ENCODE results near the gene ERN2.
"Not testable (repeated sequence)": the region's sequence is repeated elsewhere in the genome, so short reads cannot be mapped to it uniquely, and the experiment has no call there.

The ERN2 gene

GRCh38 chr16:23741675-23742303, 28.8 kb upstream of the ERN2 start:
- Histone ChIP-seq H3K4me3 (ENCODE audit: extremely low read depth, insufficient read depth, low read length, poor library complexity, severe bottlenecking) (no peak overlapping the region), H3K9me3 (ENCODE audit: control insufficient read depth, low read length) (no peaks in the 10 kb centered on the region), H3K27ac (ENCODE audit: low read depth, low read length, severe bottlenecking) (no peak overlapping the region), H3K4me1 (ENCODE audit: control insufficient read depth, insufficient read depth, low read length, poor library complexity, severe bottlenecking) (no peaks in the 10 kb centered on the region), H3K36me3 (ENCODE audit: control insufficient read depth, insufficient read depth, low read length) (no peaks in the 10 kb centered on the region)
- WGBS, 2 experiments (ENCODE audit: insufficient coverage in 2 of 2): 75 to 83% methylated on average over 1 to 2 of the region's 2 CpGs

GRCh38 chr16:23739516-23739915, 26.5 kb upstream of the ERN2 start:
- no peak overlapping the region for H3K27ac ChIP-seq (ENCODE audit: low read depth, low read length, severe bottlenecking)
- no peaks in the 10 kb centered on the region for H3K36me3 ChIP-seq (ENCODE audit: control insufficient read depth, insufficient read depth, low read length)
- no peaks in the 10 kb centered on the region for H3K9me3 ChIP-seq (ENCODE audit: control insufficient read depth, low read length)
- H3K4me1 ChIP-seq (ENCODE audit: control insufficient read depth, insufficient read depth, low read length, poor library complexity, severe bottlenecking): no peaks in the 10 kb centered on the region
- no peak overlapping the region for H3K4me3 ChIP-seq (ENCODE audit: extremely low read depth, insufficient read depth, low read length, poor library complexity, severe bottlenecking)
- WGBS, 2 experiments (ENCODE audit: insufficient coverage in 2 of 2): no CpG with 5 or more reads among the region's 1 CpG

GRCh38 chr16:23737423-23738028, 24.5 kb upstream of the ERN2 start:
- H3K27ac ChIP-seq (ENCODE audit: low read depth, low read length, severe bottlenecking); H3K9me3 ChIP-seq (ENCODE audit: control insufficient read depth, low read length); H3K4me3 ChIP-seq (ENCODE audit: extremely low read depth, insufficient read depth, low read length, poor library complexity, severe bottlenecking); H3K36me3 ChIP-seq (ENCODE audit: control insufficient read depth, insufficient read depth, low read length); H3K4me1 ChIP-seq (ENCODE audit: control insufficient read depth, insufficient read depth, low read length, poor library complexity, severe bottlenecking): not testable (repeated sequence)
- no CpG with 5 or more reads among the region's 1 CpG for WGBS, 2 experiments (ENCODE audit: insufficient coverage in 2 of 2)

- H3K9me3 ChIP-seq (ENCODE audit: control insufficient read depth, low read length): no peaks in the 10 kb centered on the region
- 80 to 87% methylated on average over 11 to 15 of the region's 19 CpGs for WGBS, 2 experiments (ENCODE audit: insufficient coverage in 2 of 2)
- no peaks in the 10 kb centered on the region for H3K36me3 ChIP-seq (ENCODE audit: control insufficient read depth, insufficient read depth, low read length)
- H3K4me3 ChIP-seq (ENCODE audit: extremely low read depth, insufficient read depth, low read length, poor library complexity, severe bottlenecking): no peak overlapping the region
- H3K4me1 ChIP-seq (ENCODE audit: control insufficient read depth, insufficient read depth, low read length, poor library complexity, severe bottlenecking): no peaks in the 10 kb centered on the region
- no peak overlapping the region for H3K27ac ChIP-seq (ENCODE audit: low read depth, low read length, severe bottlenecking)
Measured at GRCh38 chr16:23734176-23734893, 21.3 kb upstream of the ERN2 start.

- Histone ChIP-seq H3K36me3 (ENCODE audit: control insufficient read depth, insufficient read depth, low read length) (no peaks in the 10 kb centered on the region), H3K9me3 (ENCODE audit: control insufficient read depth, low read length) (no peaks in the 10 kb centered on the region), H3K27ac (ENCODE audit: low read depth, low read length, severe bottlenecking) (no peak overlapping the region), H3K4me1 (ENCODE audit: control insufficient read depth, insufficient read depth, low read length, poor library complexity, severe bottlenecking) (no peaks in the 10 kb centered on the region), H3K4me3 (ENCODE audit: extremely low read depth, insufficient read depth, low read length, poor library complexity, severe bottlenecking) (no peak overlapping the region)
- WGBS, 2 experiments (ENCODE audit: insufficient coverage in 2 of 2): 75 to 91% methylated on average over 5 to 11 of the region's 12 CpGs
Measured at GRCh38 chr16:23729503-23730424, 16.7 kb upstream of the ERN2 start.

- Histone ChIP-seq H3K36me3 (ENCODE audit: control insufficient read depth, insufficient read depth, low read length) (no peaks in the 10 kb centered on the region), H3K4me3 (ENCODE audit: extremely low read depth, insufficient read depth, low read length, poor library complexity, severe bottlenecking) (no peak overlapping the region), H3K27ac (ENCODE audit: low read depth, low read length, severe bottlenecking) (no peak overlapping the region), H3K4me1 (ENCODE audit: control insufficient read depth, insufficient read depth, low read length, poor library complexity, severe bottlenecking) (no peaks in the 10 kb centered on the region), H3K9me3 (ENCODE audit: control insufficient read depth, low read length) (no peaks in the 10 kb centered on the region)
- WGBS, 2 experiments (ENCODE audit: insufficient coverage in 2 of 2): 62% methylated on average over 8 of the region's 10 CpGs
Measured at GRCh38 chr16:23728112-23728477, 15.1 kb upstream of the ERN2 start.

- no peak overlapping the region for H3K27ac ChIP-seq (ENCODE audit: low read depth, low read length, severe bottlenecking)
- 92 to 100% methylated on average over 1 of the region's 3 CpGs for WGBS, 2 experiments (ENCODE audit: insufficient coverage in 2 of 2)
- H3K36me3 ChIP-seq (ENCODE audit: control insufficient read depth, insufficient read depth, low read length): no peaks in the 10 kb centered on the region
- no peak overlapping the region for H3K4me3 ChIP-seq (ENCODE audit: extremely low read depth, insufficient read depth, low read length, poor library complexity, severe bottlenecking)
- H3K4me1 ChIP-seq (ENCODE audit: control insufficient read depth, insufficient read depth, low read length, poor library complexity, severe bottlenecking): no peaks in the 10 kb centered on the region
- H3K9me3 ChIP-seq (ENCODE audit: control insufficient read depth, low read length): no peaks in the 10 kb centered on the region
Measured at GRCh38 chr16:23726710-23727109, 13.7 kb upstream of the ERN2 start.

- H3K9me3 ChIP-seq (ENCODE audit: control insufficient read depth, low read length): no peaks in the 10 kb centered on the region
- H3K4me1 ChIP-seq (ENCODE audit: control insufficient read depth, insufficient read depth, low read length, poor library complexity, severe bottlenecking): no peaks in the 10 kb centered on the region
- H3K4me3 ChIP-seq (ENCODE audit: extremely low read depth, insufficient read depth, low read length, poor library complexity, severe bottlenecking): no peak overlapping the region
- H3K36me3 ChIP-seq (ENCODE audit: control insufficient read depth, insufficient read depth, low read length): no peaks in the 10 kb centered on the region
- WGBS, 2 experiments (ENCODE audit: insufficient coverage in 2 of 2): 100% methylated on average over 1 of the region's 3 CpGs; no CpG with 5 or more reads in 1 of the 2 experiments
- no peak overlapping the region for H3K27ac ChIP-seq (ENCODE audit: low read depth, low read length, severe bottlenecking)
Measured at GRCh38 chr16:23724785-23725131, 11.7 kb upstream of the ERN2 start.

GRCh38 chr16:23724096-23724784, 11.2 kb upstream of the ERN2 start:
- H3K9me3 ChIP-seq (ENCODE audit: control insufficient read depth, low read length): no peaks in the 10 kb centered on the region
- H3K27ac ChIP-seq (ENCODE audit: low read depth, low read length, severe bottlenecking): no peak overlapping the region
- no peaks in the 10 kb centered on the region for H3K4me1 ChIP-seq (ENCODE audit: control insufficient read depth, insufficient read depth, low read length, poor library complexity, severe bottlenecking)
- whole genome bisulfite sequencing, 2 experiments (ENCODE audit: insufficient coverage in 2 of 2): 84 to 86% methylated on average over 3 to 4 of the region's 8 CpGs
- H3K4me3 ChIP-seq (ENCODE audit: extremely low read depth, insufficient read depth, low read length, poor library complexity, severe bottlenecking): no peak overlapping the region
- H3K36me3 ChIP-seq (ENCODE audit: control insufficient read depth, insufficient read depth, low read length): no peaks in the 10 kb centered on the region

GRCh38 chr16:23722613-23723240, 9.7 kb upstream of the ERN2 start:
- H3K36me3 ChIP-seq (ENCODE audit: control insufficient read depth, insufficient read depth, low read length); H3K4me1 ChIP-seq (ENCODE audit: control insufficient read depth, insufficient read depth, low read length, poor library complexity, severe bottlenecking); H3K4me3 ChIP-seq (ENCODE audit: extremely low read depth, insufficient read depth, low read length, poor library complexity, severe bottlenecking); H3K9me3 ChIP-seq (ENCODE audit: control insufficient read depth, low read length); H3K27ac ChIP-seq (ENCODE audit: low read depth, low read length, severe bottlenecking): not testable (repeated sequence)
- 87 to 100% methylated on average over 3 to 7 of the region's 9 CpGs for WGBS, 2 experiments (ENCODE audit: insufficient coverage in 2 of 2)

Data from mesodermal cell (in vitro differentiated cells).